Hypothalamus (tissue), 51 donors: ENCODE data around the gene SHPK.
A peak's percentile ranks its signal among the peaks of the same experiment; 100 is the strongest.

ENCODE experiments used
- DNase-seq, 51 donors: peaks; one replicate each; lab custom pipeline; 2025; lab: John Stamatoyannopoulos, UW

Gene SHPK, protein sequence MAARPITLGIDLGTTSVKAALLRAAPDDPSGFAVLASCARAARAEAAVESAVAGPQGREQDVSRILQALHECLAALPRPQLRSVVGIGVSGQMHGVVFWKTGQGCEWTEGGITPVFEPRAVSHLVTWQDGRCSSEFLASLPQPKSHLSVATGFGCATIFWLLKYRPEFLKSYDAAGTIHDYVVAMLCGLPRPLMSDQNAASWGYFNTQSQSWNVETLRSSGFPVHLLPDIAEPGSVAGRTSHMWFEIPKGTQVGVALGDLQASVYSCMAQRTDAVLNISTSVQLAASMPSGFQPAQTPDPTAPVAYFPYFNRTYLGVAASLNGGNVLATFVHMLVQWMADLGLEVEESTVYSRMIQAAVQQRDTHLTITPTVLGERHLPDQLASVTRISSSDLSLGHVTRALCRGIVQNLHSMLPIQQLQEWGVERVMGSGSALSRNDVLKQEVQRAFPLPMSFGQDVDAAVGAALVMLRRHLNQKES

DNA sequence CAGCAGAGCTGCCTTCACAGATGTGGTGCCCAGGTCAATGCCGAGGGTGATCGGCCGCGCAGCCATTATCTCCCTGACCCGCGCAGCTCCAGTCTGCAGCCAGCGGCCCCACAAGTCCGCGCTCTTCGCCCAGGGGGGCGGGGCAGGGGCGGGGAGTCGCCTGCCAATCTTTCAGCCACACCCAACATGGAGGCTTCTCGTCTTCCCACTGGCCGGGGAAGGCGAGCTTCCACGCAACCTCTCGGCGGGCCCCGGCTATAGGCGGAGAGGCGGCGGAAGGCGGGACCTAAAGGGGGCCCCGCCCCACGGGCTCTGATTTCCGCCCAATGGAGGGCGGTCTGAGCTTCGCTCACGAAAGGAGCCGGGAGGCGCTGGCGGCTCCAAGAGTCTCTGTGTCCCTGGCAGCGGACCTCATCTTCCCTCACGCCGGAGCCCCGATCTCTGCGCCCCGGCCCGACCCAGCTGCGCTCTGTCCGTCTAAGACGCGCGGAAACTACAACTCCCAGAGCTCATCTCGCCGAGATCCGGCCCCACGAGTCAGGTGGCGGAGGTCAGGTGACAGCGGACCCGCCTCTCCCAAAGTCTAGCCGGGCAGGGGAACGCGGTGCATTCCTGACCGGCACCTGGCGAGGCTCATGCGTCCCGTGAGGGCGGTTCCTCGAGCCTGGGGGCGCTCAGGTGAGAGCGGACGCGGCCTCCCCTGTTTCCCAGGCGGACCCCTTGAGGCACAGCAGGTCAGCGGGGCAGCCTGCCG, at the start of gene SHPK, which contains the start of gene CTNS:
Gene SHPK, minus strand, starts transcription at position 97 of the 754 bp plus-strand sequence. Its CDS starts 31 bp downstream, at position 66.
Gene CTNS, plus strand, starts transcription at position 607 of the 754 bp plus-strand sequence. CDS start 3,447 bp downstream, outside the sequence.
- peak; percentile 85 to 99 (median 95) for DNase-seq

DNA sequence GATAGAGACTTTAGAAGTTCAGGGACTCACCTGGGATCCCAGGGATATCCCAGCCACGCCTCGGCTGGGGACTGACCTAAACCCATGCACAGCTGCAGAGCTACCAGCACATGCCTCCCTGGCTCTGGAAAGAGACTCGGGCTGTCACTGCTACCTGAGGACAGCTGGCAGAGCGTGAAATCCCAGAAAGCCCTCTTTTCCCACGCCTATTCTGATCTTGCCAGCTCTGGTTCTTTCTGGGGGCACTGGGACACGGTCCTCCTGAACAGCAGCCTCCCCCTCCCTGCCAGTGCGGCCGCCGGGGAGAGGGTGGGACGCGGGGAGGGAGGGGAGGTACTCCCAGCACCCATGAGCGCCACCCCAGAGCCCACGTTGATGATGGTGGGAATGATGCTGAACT, 49.1 kb upstream of the SHPK start:
- DNase-seq: no peak

- DNase-seq: peak in 2 of 51 donors; percentile 2 to 16
Observed at GRCh38 chr17:3683054-3683511, 47.0 kb upstream of the SHPK start.

DNA sequence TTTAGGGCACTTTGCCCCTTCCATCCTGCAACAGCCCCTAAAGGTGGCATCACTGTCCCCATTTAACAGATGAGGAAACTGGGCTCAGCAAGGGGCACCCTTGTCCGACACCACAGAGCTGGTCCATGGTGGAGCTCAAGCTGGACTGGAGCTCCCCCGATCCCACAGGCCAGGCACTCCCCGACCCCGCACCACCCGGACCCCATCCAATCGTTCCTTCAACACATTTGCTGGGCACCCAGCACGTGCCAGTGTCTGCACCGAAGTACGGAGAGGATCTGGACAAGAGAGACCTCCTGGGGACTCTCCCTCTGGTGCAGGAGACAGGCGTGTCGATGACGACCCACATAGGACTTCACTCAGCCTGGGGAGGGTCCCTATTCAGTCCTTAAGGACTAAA, 46.0 kb upstream of the SHPK start:
- no peak for DNase-seq

GRCh38 chr17:3681565-3681964, 45.5 kb upstream of the SHPK start:
- no peak for DNase-seq

- DNase-seq: no peak
Observed at GRCh38 chr17:3681057-3681456, 45.0 kb upstream of the SHPK start.

DNA sequence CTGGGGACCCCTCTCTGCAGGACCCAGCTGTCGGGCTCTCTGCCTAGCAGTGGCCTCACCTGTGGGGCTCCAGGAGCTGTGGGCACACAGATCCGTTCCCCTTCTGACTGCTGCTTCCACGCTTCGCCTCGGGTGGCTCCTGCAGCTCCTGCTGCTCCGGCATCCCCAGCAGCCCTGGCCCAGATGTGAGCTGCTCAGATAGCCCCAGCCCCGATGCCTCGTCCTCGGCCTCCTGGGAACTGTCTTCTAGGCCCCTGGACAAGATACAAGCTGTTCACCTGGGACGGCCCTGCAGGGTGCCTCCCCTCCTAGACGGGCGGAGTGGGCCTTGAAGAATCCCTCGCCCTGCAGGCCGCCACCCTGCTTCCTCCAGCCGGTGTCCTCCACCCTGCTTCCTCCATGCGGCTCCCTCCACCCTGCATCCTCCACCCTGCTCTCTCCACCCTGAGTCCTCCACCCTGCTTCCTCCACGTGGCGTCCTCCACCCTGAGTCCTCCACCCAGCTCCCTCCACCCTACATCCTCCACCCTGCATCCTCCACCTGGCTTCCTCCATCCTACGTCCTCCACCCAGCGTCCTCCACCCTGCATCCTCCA, 43.6 kb upstream of the SHPK start:
- DNase-seq: no peak

DNA sequence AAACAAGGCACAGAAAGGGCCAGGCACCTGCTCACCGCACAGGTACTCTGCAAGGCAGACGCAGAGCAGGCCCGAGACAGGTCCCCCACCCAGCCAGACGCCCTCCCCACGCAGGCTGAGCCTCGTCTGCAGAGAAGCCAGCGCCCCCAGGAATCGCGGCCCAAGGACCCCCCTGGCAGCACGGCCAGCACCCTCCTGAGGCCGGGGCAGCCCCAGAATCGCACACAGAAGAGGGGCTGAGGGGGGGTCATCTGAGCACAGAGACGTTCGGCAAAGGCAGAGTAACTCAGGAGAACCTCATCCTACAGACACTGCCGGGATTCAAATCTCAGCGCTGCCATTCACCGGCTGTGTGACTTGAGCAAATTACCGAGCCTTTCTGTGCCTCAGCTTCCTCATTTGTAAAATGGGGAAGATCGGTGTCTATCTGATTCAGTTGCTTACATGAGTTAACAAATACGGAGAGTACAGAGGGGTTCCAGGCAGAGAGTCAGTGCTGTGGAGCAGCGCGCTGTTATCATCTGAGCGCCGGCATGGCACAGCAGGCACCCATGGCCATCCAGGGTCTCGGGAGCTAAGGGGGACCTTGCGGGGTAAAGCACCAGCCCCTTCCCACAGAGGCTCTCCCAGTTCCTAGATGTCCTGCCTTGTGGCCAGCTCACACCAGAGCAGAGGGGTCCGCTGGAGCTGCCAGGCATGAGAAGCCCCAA, 42.9 kb upstream of the SHPK start:
- no peak for DNase-seq

DNA sequence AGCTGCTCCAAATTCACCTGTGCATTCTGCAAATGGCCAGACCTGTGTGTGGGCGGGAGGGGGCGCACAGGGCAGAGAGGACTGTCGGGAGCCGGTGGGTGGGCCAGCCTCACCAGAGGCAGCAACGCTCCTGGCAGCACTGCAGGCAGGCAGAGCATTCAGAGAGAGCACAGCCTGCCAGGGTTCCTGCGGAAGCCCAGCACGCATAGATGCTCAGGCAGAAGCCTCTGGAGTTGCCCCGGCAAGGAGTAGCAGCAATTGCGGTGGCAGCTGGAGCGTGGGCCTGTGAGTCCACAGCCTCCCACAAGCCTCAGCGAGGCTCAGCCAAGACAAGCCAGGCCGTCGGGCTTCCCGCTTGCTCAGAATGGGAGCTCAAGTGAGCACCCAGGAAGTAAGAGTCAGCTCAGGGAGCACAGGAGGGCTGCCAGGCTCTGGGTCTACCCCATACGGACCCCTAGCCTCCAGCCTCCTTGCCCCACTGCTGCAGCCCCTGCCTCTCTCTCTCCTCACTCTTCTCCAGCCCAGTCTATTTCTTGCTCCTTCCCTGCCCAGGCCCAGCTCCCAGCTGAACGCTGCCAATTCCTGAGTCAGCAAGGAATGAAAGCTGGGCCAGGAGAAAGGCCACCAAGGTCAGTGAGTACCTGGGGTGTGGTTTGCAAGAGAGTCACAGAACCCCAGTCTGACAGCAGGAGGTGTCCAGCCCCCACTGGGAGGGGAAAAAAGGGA, 42.2 kb upstream of the SHPK start:
- DNase-seq: peak in 1 of 51 donors; percentile 42

DNA sequence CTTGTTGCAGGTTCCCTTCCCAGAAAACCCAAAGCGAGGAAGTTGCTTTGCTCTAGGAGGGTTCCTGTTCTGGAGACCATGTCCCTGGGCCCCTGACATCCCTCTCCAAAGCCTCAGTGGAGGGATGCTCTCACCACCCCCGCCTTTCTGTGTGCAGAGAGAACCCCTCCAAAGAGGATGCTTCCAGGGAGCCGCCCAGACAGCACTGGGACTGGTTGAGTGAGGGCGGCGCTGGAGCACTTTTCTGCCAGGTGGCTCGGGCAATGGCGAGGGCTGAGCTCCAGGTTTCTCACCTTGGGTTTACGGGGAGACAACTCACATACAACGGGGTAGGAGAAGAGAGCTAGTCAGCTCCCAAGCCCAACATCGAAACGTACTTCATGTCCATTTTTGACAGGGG, 39.8 kb upstream of the SHPK start:
- DNase-seq: no peak

DNA sequence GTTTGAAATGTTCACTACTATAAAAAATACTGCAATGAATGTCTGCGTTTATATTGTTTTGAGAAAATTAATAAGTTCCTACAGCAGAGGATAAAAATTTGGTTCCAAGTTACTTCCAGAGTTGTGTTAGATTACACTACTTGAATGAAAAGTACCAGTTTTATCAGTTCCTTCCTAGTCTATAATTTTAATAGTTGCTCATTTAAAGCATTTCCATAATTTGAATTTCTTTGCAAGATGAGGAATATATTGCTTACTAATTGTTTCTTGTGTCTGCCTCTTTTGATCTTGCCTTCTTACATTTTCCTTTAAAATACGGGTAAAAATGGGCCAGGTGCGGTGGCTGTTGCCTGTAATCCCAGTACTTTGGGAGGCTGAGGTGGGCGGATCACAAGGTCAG, 36.5 kb upstream of the SHPK start:
- no peak for DNase-seq

GRCh38 chr17:3669548-3669947, 33.5 kb upstream of the SHPK start:
- no peak for DNase-seq

GRCh38 chr17:3669085-3669347, 33.0 kb upstream of the SHPK start:
- DNase-seq: no peak

DNA sequence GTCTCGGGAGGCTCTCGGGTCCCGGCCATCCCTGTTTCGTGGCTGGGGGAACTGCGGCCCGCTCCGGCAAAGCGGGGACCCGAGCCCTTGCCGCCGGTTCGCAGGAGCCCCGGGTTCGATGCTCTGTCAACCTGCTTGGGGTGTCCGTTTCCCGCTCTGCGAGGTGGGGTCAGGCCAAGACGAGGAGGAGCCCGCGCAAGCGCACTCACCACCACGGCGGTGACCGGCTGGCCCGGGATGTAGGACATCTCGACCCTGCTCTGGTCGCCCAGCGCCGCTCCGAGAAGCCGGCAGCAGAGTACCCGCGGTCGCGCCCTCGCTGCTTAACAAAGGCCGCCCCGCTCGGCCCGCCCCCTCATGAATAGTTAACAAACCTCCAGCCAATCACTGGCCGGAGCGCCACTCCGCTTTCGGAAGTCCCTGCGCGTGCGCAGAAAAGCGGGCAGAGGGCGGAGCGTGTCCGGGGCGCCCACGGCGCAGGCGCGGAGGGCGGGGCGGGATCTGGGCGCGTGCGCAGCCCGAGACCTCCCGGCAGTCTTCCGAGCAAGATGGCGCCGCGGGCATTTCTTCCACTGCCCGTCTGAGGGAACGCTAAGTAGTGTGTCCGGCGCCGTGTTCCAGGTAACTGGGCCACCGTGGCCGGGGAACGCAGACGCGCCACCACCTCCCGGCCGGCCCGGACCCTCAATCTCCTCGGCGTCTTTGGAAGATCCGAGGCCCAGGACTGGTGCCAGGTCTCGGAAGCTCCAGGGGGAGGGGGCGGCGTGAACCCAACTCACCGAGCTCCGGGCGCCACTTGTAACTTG, 32.4 kb upstream of the SHPK start, which contains the start of the genes EMC6 and TAX1BP3:
Gene EMC6, plus strand, starts transcription at position 534 of the 806 bp plus-strand sequence. CDS start 335 bp downstream, outside the sequence.
Gene TAX1BP3, minus strand, starts transcription at position 300 of the 806 bp plus-strand sequence. Its CDS starts 52 bp downstream, at position 248.
- DNase-seq: peak; percentile 81 to 99 (median 98)

GRCh38 chr17:3667366-3668278, 31.6 kb upstream of the SHPK start:
- DNase-seq: peak in 30 of 51 donors; percentile 31 to 85 (median 69)

- DNase-seq: no peak
Observed at GRCh38 chr17:3666516-3666915, 30.5 kb upstream of the SHPK start.

DNA sequence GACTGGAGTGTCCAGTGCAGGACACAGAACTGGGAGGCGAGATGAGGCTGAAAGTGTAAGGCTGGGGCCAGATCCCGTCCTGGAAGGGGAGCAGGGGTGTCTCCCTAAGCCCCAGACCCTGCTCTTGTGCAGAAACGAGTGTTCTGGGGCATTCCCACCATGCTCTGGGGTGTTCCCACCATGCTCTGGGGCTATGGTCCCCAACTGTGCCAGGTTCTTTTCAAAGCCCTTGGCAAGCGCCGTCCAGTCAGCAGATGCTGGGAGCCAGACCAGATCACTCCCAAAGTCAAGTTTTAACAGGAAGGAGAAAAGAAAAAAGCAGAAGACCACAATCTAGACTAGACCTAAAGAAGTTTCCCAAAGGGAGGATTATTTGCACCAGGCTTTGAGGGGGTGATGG, 29.8 kb upstream of the SHPK start:
- peak in 29 of 51 donors; percentile 9 to 72 (median 37) for DNase-seq
